Measurements from ENCODE around the gene DNLZ.
"Not testable (repeated sequence)": the region's sequence is repeated elsewhere in the genome, so short reads cannot be mapped to it uniquely, and the experiment has no call there.

The DNLZ gene

GRCh38 chr9:136359774-136360718 lies 3.5 kb downstream of the DNLZ start:
- DNase-seq (ENCODE audit: low read depth in 2 of 2) = no peak

- DNase-seq (ENCODE audit: low read depth in 2 of 2) = no peak
Measured at GRCh38 chr9:136358888-136359287, 4.7 kb downstream of the DNLZ start.

GRCh38 chr9:136358016-136358415 lies 5.5 kb downstream of the DNLZ start:
- no peak for DNase-seq (ENCODE audit: low read depth in 2 of 2)

- no peak for DNase-seq (ENCODE audit: low read depth in 2 of 2)
Measured at GRCh38 chr9:136357202-136357725, 6.3 kb downstream of the DNLZ start.

- no peak for DNase-seq (ENCODE audit: low read depth in 2 of 2)
Measured at GRCh38 chr9:136355616-136356557, 7.7 kb downstream of the DNLZ start.

- no peak for DNase-seq (ENCODE audit: low read depth in 2 of 2)
Measured at GRCh38 chr9:136354592-136355085, 8.9 kb downstream of the DNLZ start.

GRCh38 chr9:136353757-136354488 lies 9.6 kb downstream of the DNLZ start:
- no peak for DNase-seq (ENCODE audit: low read depth in 2 of 2)

GRCh38 chr9:136353088-136353487 lies 10.5 kb downstream of the DNLZ start:
- DNase-seq (ENCODE audit: low read depth in 2 of 2) = no peak

- DNase-seq (ENCODE audit: low read depth in 2 of 2) = no peak
Measured at GRCh38 chr9:136352682-136353081, 10.9 kb downstream of the DNLZ start.

GRCh38 chr9:136351868-136352267 lies 11.7 kb downstream of the DNLZ start:
- DNase-seq (ENCODE audit: low read depth in 2 of 2) = not testable (repeated sequence)

- no peak for DNase-seq (ENCODE audit: low read depth in 2 of 2)
Measured at GRCh38 chr9:136351252-136351800, 12.2 kb downstream of the DNLZ start.

- DNase-seq (ENCODE audit: low read depth in 2 of 2) = no peak
Measured at GRCh38 chr9:136349546-136349945, 14.0 kb downstream of the DNLZ start.

GRCh38 chr9:136348691-136349090 lies 14.9 kb downstream of the DNLZ start:
- DNase-seq (ENCODE audit: low read depth in 2 of 2) = no peak

- no peak for DNase-seq (ENCODE audit: low read depth in 2 of 2)
Measured at GRCh38 chr9:136347472-136348256, 15.9 kb downstream of the DNLZ start.

GRCh38 chr9:136346927-136347465 lies 16.5 kb downstream of the DNLZ start:
- DNase-seq (ENCODE audit: low read depth in 2 of 2) = no peak

- DNase-seq (ENCODE audit: low read depth in 2 of 2) = no peak
Measured at GRCh38 chr9:136346157-136346481, 17.4 kb downstream of the DNLZ start.

GRCh38 chr9:136345281-136346156 lies 18.0 kb downstream of the DNLZ start:
- no peak for DNase-seq (ENCODE audit: low read depth in 2 of 2)

GRCh38 chr9:136344544-136345280 lies 18.8 kb downstream of the DNLZ start:
- DNase-seq (ENCODE audit: low read depth in 2 of 2) = no peak
